Measurements from ENCODE around the gene HMBS. TPM values are rescaled to one million over a fixed set of nuclear protein-coding genes. Genes with fewer than 3 reads are reported as not detected.
"Not testable (repeated sequence)": the region's sequence is repeated elsewhere in the genome, so short reads cannot be mapped to it uniquely, and the experiment has no call there.

HMBS gene
- total and polyA plus RNA-seq, 2 experiments from 2014 or later, result 10.9 to 37.7 TPM

GRCh38 chr11:119100246-119100970, 15.7 kb downstream of the HMBS start:
- Histone ChIP-seq H2AFZ (no peak overlapping the region), H3K27ac (peak overlapping the region; percentile 97), H3K4me1 (ENCODE audit: insufficient read depth) (peaks cover 13% of the 10 kb centered on the region), H4K20me1 (ENCODE audit: insufficient read depth, poor library complexity, severe bottlenecking) (no peaks in the 10 kb centered on the region), H3K9me2 (replicated peaks; ENCODE audit: insufficient read depth) (no peaks in the 10 kb centered on the region), H3K4me2 (peak overlapping the region; percentile 76), H3K9me3 (ENCODE audit: low read depth) (no peaks in the 10 kb centered on the region), H3K4me3 (peak overlapping the region; percentile 75), H3K36me3 (replicated peaks; ENCODE audit: insufficient read depth, low read depth) (no peaks in the 10 kb centered on the region), H3K79me2 (peaks cover 19% of the 10 kb centered on the region), H3K27me3 (no peaks in the 10 kb centered on the region)
- WGBS (ENCODE audit: low lambda C conversion rate, missing lambda C conversion rate), result 52% methylated on average over 11 of the region's 11 CpGs
- peak; percentile 45 for DNase-seq (ENCODE audit: low spot score)
- TF ChIP-seq CTCF (IDR thresholded peaks at IDR 0.05; ENCODE audit: poor library complexity), result peak; percentile 43
- TF ChIP-seq EZH2phosphoT487 (IDR thresholded peaks at IDR 0.05; ENCODE audit: low read depth, severe bottlenecking, unreplicated experiment), result no peak

GRCh38 chr11:119100994-119101758, 16.5 kb downstream of the HMBS start:
- TF ChIP-seq CTCF (IDR thresholded peaks at IDR 0.05; ENCODE audit: poor library complexity), result no peak
- TF ChIP-seq EZH2 (IDR thresholded peaks at IDR 0.05; ENCODE audit: borderline replicate concordance), result no peak
- no peak for TF ChIP-seq EZH2phosphoT487 (IDR thresholded peaks at IDR 0.05; ENCODE audit: low read depth, severe bottlenecking, unreplicated experiment)
- Histone ChIP-seq H3K36me3 (replicated peaks; ENCODE audit: insufficient read depth, low read depth) (no peaks in the 10 kb centered on the region), H3K4me2 (peak overlapping the region; percentile 76), H4K20me1 (ENCODE audit: insufficient read depth, poor library complexity, severe bottlenecking) (no peaks in the 10 kb centered on the region), H2AFZ (peak overlapping the region; percentile 83), H3K4me1 (ENCODE audit: insufficient read depth) (peaks cover 13% of the 10 kb centered on the region), H3K79me2 (peaks cover 19% of the 10 kb centered on the region), H3K9me3 (ENCODE audit: low read depth) (no peaks in the 10 kb centered on the region), H3K9me2 (replicated peaks; ENCODE audit: insufficient read depth) (no peaks in the 10 kb centered on the region), H3K27me3 (no peaks in the 10 kb centered on the region), H3K4me3 (peak overlapping the region; percentile 75), H3K27ac (peak overlapping the region; percentile 97)
- WGBS (ENCODE audit: low lambda C conversion rate, missing lambda C conversion rate), result 4% methylated on average over 26 of the region's 29 CpGs
- peak; percentile 48 for DNase-seq (ENCODE audit: low spot score)

GRCh38 chr11:119101759-119102423, 17.2 kb downstream of the HMBS start, which contains the start of gene DPAGT1:
TSS of gene DPAGT1 (minus strand) at chr11:119101853. CDS start at chr11:119101655, 198 bp downstream.
- H4K20me1 ChIP-seq (ENCODE audit: insufficient read depth, poor library complexity, severe bottlenecking), result no peaks in the 10 kb centered on the region
- no peaks in the 10 kb centered on the region for H3K36me3 ChIP-seq (replicated peaks; ENCODE audit: insufficient read depth, low read depth)
- H3K9me2 ChIP-seq (replicated peaks; ENCODE audit: insufficient read depth), result no peaks in the 10 kb centered on the region
- TF ChIP-seq EZH2phosphoT487 (IDR thresholded peaks at IDR 0.05; ENCODE audit: low read depth, severe bottlenecking, unreplicated experiment) (no peak), CTCF (IDR thresholded peaks at IDR 0.05; ENCODE audit: poor library complexity) (no peak), EZH2 (IDR thresholded peaks at IDR 0.05; ENCODE audit: borderline replicate concordance) (no peak)
- H2AFZ ChIP-seq, result peak within 1 kb of the TSS; percentile 83
- no peaks in the 10 kb centered on the region for H3K27me3 ChIP-seq
- H3K79me2 ChIP-seq, result peaks cover 19% of the 10 kb centered on the region
- under 1% methylated on average over 32 of the region's 32 CpGs for WGBS (ENCODE audit: low lambda C conversion rate, missing lambda C conversion rate)
- peak within 1 kb of the TSS; percentile 76 for H3K4me2 ChIP-seq
- H3K9me3 ChIP-seq (ENCODE audit: low read depth), result no peaks in the 10 kb centered on the region
- H3K27ac ChIP-seq, result peak within 1 kb of the TSS; percentile 97
- DNase-seq (ENCODE audit: low spot score), result peak; percentile 94
- peak within 1 kb of the TSS; percentile 75 for H3K4me3 ChIP-seq
- H3K4me1 ChIP-seq (ENCODE audit: insufficient read depth), result peaks cover 19% of the 10 kb centered on the region

- not testable (repeated sequence) for H3K4me3 ChIP-seq; DNase-seq (ENCODE audit: low spot score)
These were observed 18.5 kb downstream of the HMBS start for GRCh38 chr11:119103161-119103664.

More at GRCh38 chr11:119103161-119103664, 18.5 kb downstream of the HMBS start:
- H3K27me3 ChIP-seq; H3K36me3 ChIP-seq (replicated peaks; ENCODE audit: insufficient read depth, low read depth); H3K9me2 ChIP-seq (replicated peaks; ENCODE audit: insufficient read depth); H4K20me1 ChIP-seq (ENCODE audit: insufficient read depth, poor library complexity, severe bottlenecking); H3K9me3 ChIP-seq (ENCODE audit: low read depth): not testable (repeated sequence)
- Histone ChIP-seq H3K4me2 (peak overlapping the region; percentile 76), H3K79me2 (peaks cover 27% of the 10 kb centered on the region), H3K4me1 (ENCODE audit: insufficient read depth) (peaks cover 22% of the 10 kb centered on the region), H3K27ac (peak overlapping the region; percentile 97), H2AFZ (peak overlapping the region; percentile 69)
- WGBS (ENCODE audit: low lambda C conversion rate, missing lambda C conversion rate), result 88% methylated on average over 18 of the region's 18 CpGs
